PFSK-1 (cell line): ENCODE results near the gene LSM14B.

Experiments
- FOXP2 ChIP-seq: optimal IDR thresholded peaks from 2 replicates; pipeline ENCODE3; 2011; ENCODE audit warnings: borderline replicate concordance, control low read depth, inconsistent platforms; ENCODE audit not compliant: insufficient read depth; ENCODE audit errors: extremely low read length, extremely low read depth
- POLR2AphosphoS5 ChIP-seq: IDR thresholded peaks from 2 replicates; pipeline ENCODE4 v1.6.1; 2012; ENCODE audit warnings: low read depth, mild to moderate bottlenecking, control low read depth, low read length, moderate library complexity
- SIN3A ChIP-seq: IDR thresholded peaks from 2 replicates; pipeline ENCODE4 v1.6.1; 2012; ENCODE audit warnings: mild to moderate bottlenecking, low read length, moderate library complexity, borderline replicate concordance; ENCODE audit not compliant: insufficient read depth
- TAF1 ChIP-seq: IDR thresholded peaks from 2 replicates; pipeline ENCODE4 v1.6.1; 2012; ENCODE audit warnings: low read length, control low read depth, borderline replicate concordance; ENCODE audit not compliant: insufficient read depth
- TF ChIP-seq, protein P1 (sequence below), 2 experiments: IDR thresholded peaks; 2 replicates each; pipeline versions ENCODE4 v1.6.1 to v1.8.0; 2011 to 2012; ENCODE audit warnings: low read depth in 2 of 2, low read length in 2 of 2, control low read depth in 1 of 2, inconsistent platforms in 1 of 2, mild to moderate bottlenecking in 1 of 2, moderate library complexity in 1 of 2; ENCODE audit not compliant: insufficient read depth in 1 of 2

The LSM14B gene

DNA sequence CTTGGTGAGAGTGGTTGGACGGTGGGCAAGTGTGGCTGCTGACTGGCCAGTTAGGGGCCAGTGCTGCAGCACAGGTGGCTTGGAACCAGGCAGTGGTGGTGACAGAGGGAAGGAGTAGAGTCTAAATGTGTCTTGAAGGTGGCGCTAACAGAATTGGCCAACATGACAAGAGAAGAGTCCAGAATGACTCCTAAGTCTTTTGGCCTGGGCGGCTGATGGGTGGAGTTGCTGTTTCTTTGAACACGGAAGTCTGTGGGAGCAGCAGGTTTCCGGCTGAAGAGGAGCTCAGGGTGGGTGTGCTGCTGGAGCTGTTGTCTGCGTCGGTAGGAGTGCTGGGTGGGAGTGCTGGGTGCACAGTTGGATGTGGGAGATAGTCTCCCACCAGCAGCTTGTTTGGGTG lies 10.1 kb downstream of the LSM14B start:
- TF ChIP-seq TAF1 = no peak
- TF ChIP-seq SIN3A = no peak
- no peak for TF ChIP-seq FOXP2
- TF ChIP-seq POLR2AphosphoS5 = no peak
- TF ChIP-seq, protein P1, sequence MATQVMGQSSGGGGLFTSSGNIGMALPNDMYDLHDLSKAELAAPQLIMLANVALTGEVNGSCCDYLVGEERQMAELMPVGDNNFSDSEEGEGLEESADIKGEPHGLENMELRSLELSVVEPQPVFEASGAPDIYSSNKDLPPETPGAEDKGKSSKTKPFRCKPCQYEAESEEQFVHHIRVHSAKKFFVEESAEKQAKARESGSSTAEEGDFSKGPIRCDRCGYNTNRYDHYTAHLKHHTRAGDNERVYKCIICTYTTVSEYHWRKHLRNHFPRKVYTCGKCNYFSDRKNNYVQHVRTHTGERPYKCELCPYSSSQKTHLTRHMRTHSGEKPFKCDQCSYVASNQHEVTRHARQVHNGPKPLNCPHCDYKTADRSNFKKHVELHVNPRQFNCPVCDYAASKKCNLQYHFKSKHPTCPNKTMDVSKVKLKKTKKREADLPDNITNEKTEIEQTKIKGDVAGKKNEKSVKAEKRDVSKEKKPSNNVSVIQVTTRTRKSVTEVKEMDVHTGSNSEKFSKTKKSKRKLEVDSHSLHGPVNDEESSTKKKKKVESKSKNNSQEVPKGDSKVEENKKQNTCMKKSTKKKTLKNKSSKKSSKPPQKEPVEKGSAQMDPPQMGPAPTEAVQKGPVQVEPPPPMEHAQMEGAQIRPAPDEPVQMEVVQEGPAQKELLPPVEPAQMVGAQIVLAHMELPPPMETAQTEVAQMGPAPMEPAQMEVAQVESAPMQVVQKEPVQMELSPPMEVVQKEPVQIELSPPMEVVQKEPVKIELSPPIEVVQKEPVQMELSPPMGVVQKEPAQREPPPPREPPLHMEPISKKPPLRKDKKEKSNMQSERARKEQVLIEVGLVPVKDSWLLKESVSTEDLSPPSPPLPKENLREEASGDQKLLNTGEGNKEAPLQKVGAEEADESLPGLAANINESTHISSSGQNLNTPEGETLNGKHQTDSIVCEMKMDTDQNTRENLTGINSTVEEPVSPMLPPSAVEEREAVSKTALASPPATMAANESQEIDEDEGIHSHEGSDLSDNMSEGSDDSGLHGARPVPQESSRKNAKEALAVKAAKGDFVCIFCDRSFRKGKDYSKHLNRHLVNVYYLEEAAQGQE (IDR thresholded peaks at IDR 0.05; ENCODE audit: insufficient read depth in 1 of 2, low read depth in 2 of 2, low read length in 2 of 2) = no peak

DNA sequence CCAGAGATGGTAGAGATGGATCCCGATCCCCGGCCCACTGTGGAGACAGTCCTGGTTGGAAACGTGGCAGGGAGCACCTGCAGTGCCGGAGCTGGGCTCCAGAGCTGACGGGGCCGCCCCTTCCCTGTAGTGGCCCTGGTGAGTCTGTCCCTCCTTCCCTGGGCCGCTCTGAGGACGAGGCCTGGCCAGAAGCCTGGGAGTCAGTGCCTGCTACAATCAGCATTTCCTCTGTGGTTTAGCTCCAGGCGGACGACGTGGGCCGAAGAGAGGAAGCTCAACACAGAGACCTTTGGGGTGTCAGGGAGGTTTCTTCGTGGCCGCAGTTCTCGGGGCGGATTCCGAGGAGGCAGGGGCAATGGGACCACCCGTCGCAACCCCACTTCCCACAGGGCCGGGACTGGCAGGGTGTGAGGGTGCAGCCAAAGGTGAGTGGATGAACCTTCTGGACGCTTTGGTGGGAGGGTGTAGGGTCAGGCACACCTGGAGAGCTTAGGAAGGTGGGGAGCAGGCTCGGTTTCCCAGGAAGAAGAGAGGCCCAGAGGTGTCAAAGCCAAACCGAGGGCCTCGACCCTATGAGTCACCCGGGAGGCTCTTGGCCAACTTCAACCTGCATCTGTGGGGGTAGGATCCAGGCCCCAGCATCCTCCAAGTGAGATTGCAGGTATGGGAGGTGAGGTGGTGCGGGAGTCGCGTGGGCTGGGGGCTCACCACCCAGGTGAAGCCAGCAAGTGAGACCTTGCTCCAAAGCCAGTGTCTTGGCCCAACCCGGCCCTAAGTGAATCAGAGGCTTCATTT lies 11.0 kb downstream of the LSM14B start:
- no peak for TF ChIP-seq TAF1
- TF ChIP-seq, protein P1 (IDR thresholded peaks at IDR 0.05; ENCODE audit: insufficient read depth in 1 of 2, low read depth in 2 of 2, low read length in 2 of 2) = no peak
- no peak for TF ChIP-seq SIN3A
- no peak for TF ChIP-seq POLR2AphosphoS5
- no peak for TF ChIP-seq FOXP2

DNA sequence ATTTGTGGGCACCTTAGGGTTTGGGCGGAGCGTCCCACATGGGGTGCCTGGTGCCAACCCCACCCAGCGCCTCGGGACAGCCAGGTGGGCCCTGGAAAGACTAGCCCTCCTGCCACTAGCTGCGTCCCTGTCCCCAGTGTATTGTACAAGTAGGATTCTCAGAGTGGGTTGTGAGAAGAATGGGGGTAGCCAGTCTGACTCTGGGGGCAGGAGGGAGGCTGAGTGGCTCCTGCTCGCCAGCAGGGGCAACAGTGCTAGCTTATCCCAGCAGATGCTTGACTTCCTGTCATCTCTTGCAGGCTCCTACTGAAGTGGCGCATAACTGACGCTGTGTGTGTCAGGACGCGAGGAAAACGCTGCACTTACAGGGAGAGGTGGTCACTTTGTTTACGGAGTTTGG lies 11.6 kb downstream of the LSM14B start:
- TF ChIP-seq, protein P1 (IDR thresholded peaks at IDR 0.05; ENCODE audit: insufficient read depth in 1 of 2, low read depth in 2 of 2, low read length in 2 of 2) = no peak
- TF ChIP-seq POLR2AphosphoS5 (no peak; the same call in 1 of the 2 replicates), SIN3A (no peak), FOXP2 (no peak), TAF1 (no peak)

DNA sequence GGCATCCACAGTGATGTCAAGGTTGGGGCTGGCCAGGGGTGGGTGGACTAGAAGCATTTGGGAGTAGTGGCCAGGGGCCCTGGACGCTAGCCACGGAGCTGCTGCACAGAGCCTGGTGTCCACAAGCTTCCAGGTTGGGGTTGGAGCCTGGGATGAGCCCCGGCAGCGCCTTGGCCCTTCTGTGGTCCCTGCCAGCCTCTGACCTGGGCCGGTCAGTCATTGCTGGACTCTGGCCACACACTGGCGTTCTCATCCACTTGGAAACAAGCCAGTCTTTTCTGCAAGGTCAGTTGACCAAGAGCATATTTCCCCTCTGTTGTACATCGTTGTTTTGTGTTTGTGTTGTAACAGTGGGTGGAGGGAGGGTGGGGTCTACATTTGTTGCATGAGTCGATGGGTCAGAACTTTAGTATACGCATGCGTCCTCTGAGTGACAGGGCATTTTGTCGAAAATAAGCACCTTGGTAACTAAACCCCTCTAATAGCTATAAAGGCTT lies 12.5 kb downstream of the LSM14B start:
- TF ChIP-seq POLR2AphosphoS5 = peak; percentile 43
- no peak for TF ChIP-seq TAF1
- TF ChIP-seq, protein P1 (IDR thresholded peaks at IDR 0.05; ENCODE audit: insufficient read depth in 1 of 2, low read depth in 2 of 2, low read length in 2 of 2) = no peak
